Central memory CD8-positive, alpha-beta T cell (primary cell): ENCODE measurements around the gene IFNL3.

ENCODE experiments used
- ATAC-seq: fragments of 150-1000 bp; cut with Tn5 transposase; replicated peaks from 2 replicates; pipeline ENCODE4 v1.10.0; 2022; ENCODE audit warnings: mild to moderate bottlenecking, moderate FRiP score, moderate number of reproducible peaks; ENCODE audit not compliant: poor library complexity, severe bottlenecking; ENCODE audit errors: extremely low read depth
- DNase-seq, 2 donors: peaks; one replicate each; pipeline ENCODE4 v3.0.0; 2021; ENCODE audit warnings: low spot score in 2 of 2
- H3K27ac Mint-ChIP-seq: one replicate; pipeline ENCODE4 v1.8.0; 2022; ENCODE audit warnings: low read depth, mild to moderate bottlenecking, moderate library complexity, mixed read lengths
- H3K27me3 Mint-ChIP-seq: one replicate; pipeline ENCODE4 v1.8.0; 2022; ENCODE audit warnings: mixed read lengths
- H3K36me3 Mint-ChIP-seq: one replicate; pipeline ENCODE4 v1.8.0; 2022; ENCODE audit warnings: mild to moderate bottlenecking, moderate library complexity, mixed read lengths; ENCODE audit not compliant: insufficient read depth
- H3K4me1 Mint-ChIP-seq: one replicate; pipeline ENCODE4 v1.8.0; 2022; ENCODE audit warnings: mixed read lengths
- H3K4me3 Mint-ChIP-seq: one replicate; pipeline ENCODE4 v1.8.0; 2022; ENCODE audit warnings: mild to moderate bottlenecking, moderate library complexity, mixed read lengths
- H3K9me3 Mint-ChIP-seq: one replicate; pipeline ENCODE4 v1.8.0; 2022; ENCODE audit warnings: mixed read lengths

The IFNL3 gene

DNA sequence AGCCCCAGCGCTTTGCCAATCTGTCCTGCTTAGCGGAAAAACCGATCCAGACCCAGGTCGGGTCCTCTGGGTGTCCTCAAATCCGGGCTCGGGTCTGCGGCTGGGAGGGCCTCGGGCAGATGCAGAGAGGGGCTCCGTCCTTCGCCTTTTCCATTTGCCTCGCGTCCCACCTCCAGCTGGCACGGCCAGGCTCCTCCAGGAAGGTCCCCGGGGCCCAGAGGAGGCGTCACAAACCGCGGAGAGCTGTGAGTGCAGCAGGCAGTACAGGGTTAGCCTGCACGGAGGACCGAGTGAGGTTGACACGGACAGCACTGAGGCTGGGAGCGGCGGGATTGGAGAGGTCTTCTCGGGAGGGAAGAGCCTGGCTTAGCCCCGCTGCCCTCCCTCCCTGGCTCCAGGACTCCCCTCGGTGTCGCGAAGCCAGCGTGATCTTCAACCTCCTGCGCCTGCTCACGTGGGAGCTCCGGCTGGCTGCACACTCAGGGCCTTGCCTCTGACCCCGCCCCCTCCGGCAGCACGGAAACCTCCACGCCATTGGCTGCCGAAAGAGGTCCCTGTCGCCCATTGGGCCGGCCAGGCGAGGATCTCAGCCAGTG lies 20.6 kb upstream of the IFNL3 start:
- H3K27ac Mint-ChIP-seq = no peak overlapping the region
- H3K4me3 Mint-ChIP-seq = no peak overlapping the region
- no peak for DNase-seq
- ATAC-seq = no peak
- H3K4me1 Mint-ChIP-seq = peaks cover 7% of the 10 kb centered on the region
- no peaks in the 10 kb centered on the region for H3K9me3 Mint-ChIP-seq
- H3K36me3 Mint-ChIP-seq = no peaks in the 10 kb centered on the region
- H3K27me3 Mint-ChIP-seq = peaks cover 55% of the 10 kb centered on the region

DNA sequence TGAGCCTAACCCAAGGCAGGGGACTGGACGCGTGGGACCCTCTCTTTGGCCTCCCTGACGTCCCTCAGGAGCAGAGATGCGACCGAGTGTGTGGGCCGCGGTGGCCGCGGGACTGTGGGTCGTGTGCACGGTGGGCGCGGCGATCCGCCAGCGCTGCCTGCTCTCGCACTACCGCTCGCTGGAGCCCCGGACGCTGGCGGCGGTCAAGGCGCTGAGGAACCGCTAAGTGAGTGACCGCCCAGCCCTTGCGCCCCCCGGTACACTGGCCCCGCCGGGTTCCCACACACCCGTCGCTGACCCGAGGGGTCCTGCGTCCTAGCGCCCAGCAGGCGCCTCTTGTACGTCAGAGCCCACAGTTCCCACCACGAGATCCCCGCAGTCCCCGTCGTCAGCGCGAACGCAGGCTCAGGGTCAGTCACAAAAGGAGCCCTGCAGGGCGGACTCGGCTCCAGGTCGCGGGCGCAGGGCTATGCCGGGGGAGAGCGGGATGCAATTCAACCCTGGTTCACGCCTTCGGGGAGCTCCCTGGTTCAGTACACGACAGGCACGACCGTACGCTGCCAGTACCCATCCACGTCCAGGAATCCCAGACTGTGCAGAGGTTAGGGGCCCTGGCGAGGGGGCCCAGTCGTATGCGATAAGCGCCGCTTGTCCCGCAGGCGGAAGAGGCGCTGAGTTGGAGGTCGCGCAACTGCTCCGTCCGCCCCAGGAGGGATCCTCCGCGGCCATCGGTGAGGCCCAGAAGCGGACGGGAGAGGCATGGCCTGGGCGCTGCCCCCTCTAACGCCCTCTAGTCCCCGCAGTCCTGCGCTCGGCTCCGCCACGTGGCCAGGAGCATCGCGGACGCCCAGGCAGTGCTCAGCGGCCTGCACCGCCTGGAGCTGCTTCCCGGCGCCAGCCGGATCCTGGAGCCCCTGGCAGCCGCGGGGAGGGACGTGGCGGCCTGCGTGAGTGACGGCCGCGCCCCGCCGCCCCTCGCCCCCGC lies 19.8 kb upstream of the IFNL3 start:
- no peaks in the 10 kb centered on the region for H3K9me3 Mint-ChIP-seq
- no peak overlapping the region for H3K27ac Mint-ChIP-seq
- DNase-seq (no peak), ATAC-seq (no peak)
- no peak overlapping the region for H3K4me3 Mint-ChIP-seq
- H3K36me3 Mint-ChIP-seq = no peaks in the 10 kb centered on the region
- H3K4me1 Mint-ChIP-seq = peaks cover 7% of the 10 kb centered on the region
- H3K27me3 Mint-ChIP-seq = peaks cover 47% of the 10 kb centered on the region

DNA sequence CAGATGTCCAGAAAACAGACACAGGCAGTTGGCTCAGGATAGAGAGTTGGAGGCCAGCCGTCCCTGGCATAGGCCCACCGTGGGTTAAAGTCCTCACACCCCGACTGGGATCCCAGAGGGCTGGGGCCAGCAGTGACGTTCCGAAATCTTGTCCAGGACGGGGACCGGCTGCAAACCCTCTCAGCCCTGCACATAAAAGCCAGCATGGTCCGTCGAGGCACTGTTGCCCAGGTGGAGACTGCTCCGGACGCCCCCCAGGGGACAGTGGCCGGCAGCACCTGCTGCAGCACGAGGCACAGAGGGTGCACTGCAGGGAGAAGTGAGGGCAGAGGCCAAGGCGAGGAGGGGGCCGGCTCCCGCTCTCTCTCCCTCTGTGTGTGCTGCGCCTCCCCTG lies 19.1 kb upstream of the IFNL3 start:
- ATAC-seq (no peak), DNase-seq (no peak)
- Mint-ChIP-seq H3K9me3 (no peaks in the 10 kb centered on the region), H3K27me3 (peaks cover 40% of the 10 kb centered on the region), H3K27ac (no peak overlapping the region), H3K4me3 (no peak overlapping the region), H3K4me1 (peaks cover 7% of the 10 kb centered on the region), H3K36me3 (no peaks in the 10 kb centered on the region)

DNA sequence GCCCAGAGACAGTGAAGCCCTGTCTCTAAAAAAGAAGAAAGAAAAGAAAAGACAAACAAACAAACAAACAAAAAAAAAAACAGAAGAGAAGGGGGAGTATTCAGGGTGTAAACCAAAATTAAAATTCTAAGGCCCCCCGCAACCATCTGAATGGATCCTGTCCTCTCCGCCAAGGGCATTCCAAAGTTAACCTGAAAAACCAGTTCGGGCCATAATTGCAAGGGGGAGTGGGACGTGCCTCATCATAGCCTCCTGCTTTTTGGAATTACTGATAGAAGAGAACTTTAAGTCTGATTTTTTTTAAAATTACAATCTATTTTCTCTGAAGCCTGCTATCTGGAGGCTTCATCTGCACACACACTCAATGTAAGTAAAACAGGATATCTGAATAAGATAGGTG lies 17.7 kb upstream of the IFNL3 start:
- no peak overlapping the region for H3K4me3 Mint-ChIP-seq
- H3K27ac Mint-ChIP-seq = no peak overlapping the region
- H3K27me3 Mint-ChIP-seq = peaks cover 38% of the 10 kb centered on the region
- DNase-seq (no peak), ATAC-seq (no peak)
- no peaks in the 10 kb centered on the region for H3K36me3 Mint-ChIP-seq
- peaks cover 14% of the 10 kb centered on the region for H3K4me1 Mint-ChIP-seq
- no peaks in the 10 kb centered on the region for H3K9me3 Mint-ChIP-seq

DNA sequence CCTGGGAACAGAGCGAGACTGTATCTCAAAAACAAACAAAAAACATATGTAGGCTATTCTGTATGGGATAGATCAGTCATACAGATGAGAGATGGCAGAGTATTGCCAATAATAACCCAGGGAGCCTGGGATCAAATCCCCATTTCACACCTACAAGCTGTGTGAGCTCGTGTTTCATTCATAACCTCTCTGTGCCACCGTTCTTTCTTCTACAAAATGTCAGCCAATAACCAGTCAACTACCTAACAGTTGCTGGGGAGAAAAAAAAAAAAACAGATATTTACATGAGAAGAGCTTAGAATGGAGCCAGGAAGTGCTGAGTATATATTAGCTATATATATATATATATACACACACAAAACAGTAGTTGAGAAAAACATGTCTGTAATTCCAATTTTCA lies 16.9 kb upstream of the IFNL3 start:
- Mint-ChIP-seq H3K4me3 (no peak overlapping the region), H3K36me3 (no peaks in the 10 kb centered on the region), H3K27me3 (peaks cover 42% of the 10 kb centered on the region), H3K4me1 (peaks cover 14% of the 10 kb centered on the region), H3K9me3 (no peaks in the 10 kb centered on the region), H3K27ac (no peak overlapping the region)
- no peak for DNase-seq
- ATAC-seq = no peak

DNA sequence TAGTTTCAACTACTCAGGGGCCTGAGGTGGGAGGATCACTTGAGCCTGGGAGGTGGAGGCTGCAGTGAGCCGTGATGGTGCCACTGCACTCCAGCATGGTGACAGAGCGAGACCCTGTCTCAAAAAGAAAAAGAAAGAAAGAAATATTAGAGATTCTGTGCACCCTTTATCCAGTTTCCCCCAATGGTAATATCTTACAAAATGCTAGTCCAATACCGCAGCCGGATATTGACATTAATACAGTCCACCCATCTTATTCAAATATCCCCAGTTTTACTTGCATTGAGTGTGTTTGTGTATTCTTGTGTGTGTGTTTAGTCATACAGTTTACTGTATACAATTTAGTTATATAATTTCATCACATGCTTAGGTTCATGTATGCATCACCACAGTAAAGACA lies 12.4 kb upstream of the IFNL3 start:
- peaks cover 18% of the 10 kb centered on the region for H3K27me3 Mint-ChIP-seq
- H3K4me1 Mint-ChIP-seq = peaks cover 12% of the 10 kb centered on the region
- H3K36me3 Mint-ChIP-seq = no peaks in the 10 kb centered on the region
- H3K9me3 Mint-ChIP-seq = no peaks in the 10 kb centered on the region
- no peak overlapping the region for H3K27ac Mint-ChIP-seq
- H3K4me3 Mint-ChIP-seq = no peak overlapping the region
- DNase-seq = no peak
- ATAC-seq = no peak

DNA sequence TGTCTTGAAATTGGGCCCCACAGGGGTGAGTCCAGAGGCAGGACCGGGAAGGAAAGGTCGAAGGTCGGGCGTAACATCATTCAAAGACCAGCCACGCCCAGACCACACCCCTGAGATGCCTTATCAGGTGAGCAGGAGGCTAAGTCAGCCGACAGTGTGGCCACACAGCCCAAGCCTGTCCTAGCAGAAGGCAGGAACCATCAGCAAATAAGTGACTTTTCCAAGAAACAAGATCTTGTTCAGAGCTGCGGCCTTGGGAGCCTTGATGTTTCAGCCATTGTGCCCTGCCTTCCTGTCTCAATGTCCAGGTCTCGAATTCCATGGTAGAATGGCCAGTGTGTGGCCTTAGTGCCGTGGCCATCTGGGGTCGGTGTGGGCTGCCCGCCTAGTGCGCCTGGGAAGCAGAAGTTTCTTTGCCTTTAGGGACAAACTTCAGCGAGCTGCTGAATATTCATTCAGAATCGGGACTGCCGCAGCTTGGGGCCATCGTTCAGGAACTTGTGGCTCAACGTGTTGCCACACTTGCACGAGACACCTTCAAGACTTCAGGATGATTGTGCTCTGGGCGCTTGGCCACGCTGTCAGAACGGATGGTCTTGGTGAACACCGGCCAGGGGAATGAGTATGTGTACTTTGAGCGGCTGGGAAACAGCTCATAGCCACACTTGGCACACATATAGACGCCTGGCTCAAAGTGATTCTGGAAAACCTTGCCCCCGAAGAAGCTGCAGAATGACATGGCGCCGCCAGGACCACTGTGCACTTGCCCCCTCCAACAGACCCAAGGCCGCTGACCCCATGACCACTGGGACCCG lies 9.9 kb upstream of the IFNL3 start:
- DNase-seq (no peak), ATAC-seq (no peak)
- Mint-ChIP-seq H3K27ac (no peak overlapping the region), H3K9me3 (no peaks in the 10 kb centered on the region), H3K4me3 (no peak overlapping the region), H3K27me3 (peaks cover 9% of the 10 kb centered on the region), H3K4me1 (peaks cover 12% of the 10 kb centered on the region), H3K36me3 (no peaks in the 10 kb centered on the region)

DNA sequence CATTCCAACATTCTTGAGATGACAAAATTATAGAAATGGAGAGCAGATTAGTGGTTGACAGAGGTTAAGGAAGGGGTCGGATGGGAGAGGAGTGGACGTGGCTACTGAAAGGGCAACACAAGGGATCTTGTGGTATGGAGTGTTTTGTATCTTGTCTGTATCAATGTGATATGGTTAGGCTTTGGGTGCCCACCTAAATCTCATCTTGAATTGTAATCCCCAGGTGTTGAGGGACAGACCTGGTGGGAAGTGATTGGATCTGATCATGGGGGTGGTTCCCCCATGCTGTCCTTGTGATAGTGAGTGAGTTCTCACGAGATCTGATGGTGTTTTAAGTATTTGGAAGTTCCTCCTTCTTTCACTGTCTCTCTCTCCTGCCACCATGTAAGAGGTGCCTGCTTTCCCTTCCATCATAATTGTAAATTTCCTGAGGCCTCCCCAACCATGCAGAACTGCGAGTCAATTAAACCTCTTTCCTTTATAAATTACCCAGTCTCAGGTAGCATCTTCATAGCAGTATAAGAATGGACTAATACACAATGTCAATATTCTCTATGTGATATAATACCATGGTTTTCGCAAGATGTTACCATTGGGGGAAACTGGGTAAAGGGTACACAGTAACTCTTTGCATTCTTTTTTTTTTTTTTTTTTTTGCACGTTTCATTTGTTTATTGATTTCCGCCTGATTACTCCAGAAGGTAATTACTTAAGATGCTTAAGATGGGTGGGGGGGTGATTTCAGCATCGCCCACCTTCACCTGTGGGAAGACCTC lies 8.8 kb upstream of the IFNL3 start:
- no peak for ATAC-seq
- Mint-ChIP-seq H3K4me1 (peaks cover 12% of the 10 kb centered on the region), H3K36me3 (no peaks in the 10 kb centered on the region)

DNA sequence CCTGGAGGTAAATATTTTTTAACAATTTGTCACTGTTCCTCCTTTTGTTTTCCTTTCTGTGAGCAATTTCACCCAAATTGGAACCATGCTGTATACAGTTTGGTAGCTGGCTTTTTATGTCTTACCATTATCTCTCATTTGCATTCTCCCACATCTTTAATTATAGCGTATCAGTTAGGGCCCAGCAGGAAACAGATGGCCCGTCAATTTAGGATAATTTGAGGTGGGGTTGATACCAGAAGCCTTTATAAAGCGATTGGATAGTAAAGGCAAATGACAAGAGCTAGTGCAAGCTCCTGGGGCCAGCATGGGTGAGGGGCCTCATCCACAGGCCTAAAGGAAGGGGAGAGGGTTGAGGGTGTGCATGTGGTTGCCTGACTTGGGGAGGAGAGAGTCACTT lies 7.7 kb upstream of the IFNL3 start:
- H3K36me3 Mint-ChIP-seq = no peaks in the 10 kb centered on the region
- DNase-seq (no peak), ATAC-seq (no peak)
- no peak overlapping the region for H3K27ac Mint-ChIP-seq
- H3K4me3 Mint-ChIP-seq = no peak overlapping the region
- H3K9me3 Mint-ChIP-seq = no peaks in the 10 kb centered on the region
- H3K4me1 Mint-ChIP-seq = peaks cover 5% of the 10 kb centered on the region
- H3K27me3 Mint-ChIP-seq = peaks cover 18% of the 10 kb centered on the region

More for the DNA sequence above, 8.8 kb upstream of the IFNL3 start:
- no peak overlapping the region for H3K27ac Mint-ChIP-seq
- H3K4me3 Mint-ChIP-seq = no peak overlapping the region
- H3K27me3 Mint-ChIP-seq = peaks cover 17% of the 10 kb centered on the region
- H3K9me3 Mint-ChIP-seq = no peaks in the 10 kb centered on the region
- DNase-seq = no peak

DNA sequence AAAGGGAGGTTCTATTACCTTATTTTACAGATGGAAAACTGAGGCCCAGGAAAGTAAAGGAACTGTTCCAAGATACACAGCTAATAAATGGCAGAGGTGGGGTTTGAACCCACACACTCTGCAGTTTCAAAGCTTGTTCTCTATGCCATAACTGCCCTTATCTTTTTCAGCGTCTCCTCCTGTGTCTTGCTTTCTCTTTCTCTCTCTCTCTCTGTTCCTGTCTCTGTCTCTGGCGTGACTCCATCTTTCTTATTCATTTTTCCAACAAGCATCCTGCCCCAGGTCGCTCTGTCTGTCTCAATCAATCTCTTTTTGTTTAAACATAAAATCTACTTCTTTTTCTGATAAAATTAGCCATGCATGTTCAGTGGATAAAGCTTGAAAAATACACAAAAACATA lies 7.0 kb upstream of the IFNL3 start:
- no peak for DNase-seq
- peaks cover 5% of the 10 kb centered on the region for H3K4me1 Mint-ChIP-seq
- H3K36me3 Mint-ChIP-seq = no peaks in the 10 kb centered on the region
- H3K9me3 Mint-ChIP-seq = no peaks in the 10 kb centered on the region
- H3K4me3 Mint-ChIP-seq = no peak overlapping the region
- H3K27me3 Mint-ChIP-seq = peaks cover 16% of the 10 kb centered on the region
- H3K27ac Mint-ChIP-seq = no peak overlapping the region
- no peak for ATAC-seq

DNA sequence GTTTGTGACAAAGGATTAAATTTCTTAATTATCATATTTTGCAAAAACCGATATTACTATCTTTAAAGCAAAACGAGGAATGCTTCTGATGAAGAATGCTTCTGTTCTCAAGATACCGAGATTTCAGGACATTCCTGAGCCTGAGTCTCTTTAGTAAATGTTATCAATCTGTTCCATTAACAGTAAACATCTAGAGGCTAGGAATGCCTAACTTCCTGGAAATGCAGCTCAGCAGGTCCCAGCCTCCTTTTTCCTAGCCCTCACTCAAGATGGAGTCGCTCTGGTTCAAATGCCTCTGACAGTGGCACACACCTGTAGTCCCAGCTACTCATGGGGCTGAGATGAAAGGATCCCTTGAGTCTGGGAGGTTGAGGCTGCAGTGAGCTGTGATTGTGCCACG lies 6.3 kb upstream of the IFNL3 start:
- Mint-ChIP-seq H3K4me1 (peaks cover 5% of the 10 kb centered on the region), H3K36me3 (no peaks in the 10 kb centered on the region), H3K27me3 (peaks cover 10% of the 10 kb centered on the region), H3K4me3 (no peak overlapping the region), H3K27ac (no peak overlapping the region), H3K9me3 (no peaks in the 10 kb centered on the region)
- ATAC-seq = no peak
- DNase-seq = no peak

DNA sequence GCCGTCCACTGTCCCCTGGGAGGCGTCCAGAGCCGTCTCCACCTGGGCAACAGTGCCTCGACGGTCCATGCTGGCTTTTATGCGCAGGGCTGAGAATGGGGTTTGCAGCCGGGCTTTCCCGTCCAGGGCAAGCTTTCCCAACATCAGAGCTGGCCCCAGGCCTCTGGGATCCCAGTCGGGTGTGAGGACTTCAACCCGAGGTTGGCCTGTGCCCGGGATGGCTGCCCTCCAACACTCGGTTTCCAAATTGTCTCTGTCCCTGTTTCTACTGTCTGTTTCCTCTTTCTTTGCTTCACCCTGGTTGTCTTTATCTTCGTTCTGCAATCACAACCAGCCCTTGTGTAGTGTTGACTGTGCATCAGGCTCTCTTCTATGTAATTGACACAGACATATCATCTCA lies 4.0 kb upstream of the IFNL3 start, which contains the start of gene IFNL4:
IFNL4 (minus strand) TSS at position 51 of the 400 bp plus-strand sequence.
- Mint-ChIP-seq H3K4me3 (no peak within 1 kb of the TSS), H3K9me3 (no peaks in the 10 kb centered on the region), H3K36me3 (no peaks in the 10 kb centered on the region), H3K27ac (no peak within 1 kb of the TSS), H3K27me3 (peaks cover 10% of the 10 kb centered on the region), H3K4me1 (peaks cover 5% of the 10 kb centered on the region)
- ATAC-seq (no peak), DNase-seq (no peak)
